Stimulated activated CD4-positive, alpha-beta T cell treated with anti-CD3 and anti-CD28 coated beads, Interleukin-2, amount 100 ng/mL, for 4 hours (primary cell): ENCODE measurements around the gene ITGA11.

Experiments used
- DNase-seq: peaks from one replicate; pipeline ENCODE4 v3.0.0-alpha.2; 2020; ENCODE audit warnings: low read depth

The ITGA11 gene

GRCh38 chr15:68431792-68432401 lies at the start of gene ITGA11:
Gene ITGA11 (minus strand): TSS chr15:68432163. CDS start chr15:68432066, 97 bp downstream.
- no peak for DNase-seq

- DNase-seq = no peak
These were observed 49.4 kb upstream of the ITGA11 start for GRCh38 chr15:68481321-68481720.

- no peak for DNase-seq
These were observed 48.3 kb upstream of the ITGA11 start for GRCh38 chr15:68480296-68480695.

GRCh38 chr15:68479870-68480269 lies 47.9 kb upstream of the ITGA11 start:
- DNase-seq = no peak

GRCh38 chr15:68479406-68479805 lies 47.4 kb upstream of the ITGA11 start:
- DNase-seq = no peak

- DNase-seq = no peak
These were observed 46.9 kb upstream of the ITGA11 start for GRCh38 chr15:68478853-68479252.

GRCh38 chr15:68475449-68475848 lies 43.5 kb upstream of the ITGA11 start:
- DNase-seq = no peak

- no peak for DNase-seq
These were observed 39.6 kb upstream of the ITGA11 start for GRCh38 chr15:68471541-68471940.

GRCh38 chr15:68470976-68471375 lies 39.0 kb upstream of the ITGA11 start:
- no peak for DNase-seq

- DNase-seq = no peak
These were observed 38.2 kb upstream of the ITGA11 start for GRCh38 chr15:68470049-68470742.

- DNase-seq = no peak
These were observed 37.4 kb upstream of the ITGA11 start for GRCh38 chr15:68469162-68470048.

- no peak for DNase-seq
These were observed 34.9 kb upstream of the ITGA11 start for GRCh38 chr15:68466876-68467275.

GRCh38 chr15:68465861-68466560 lies 34.0 kb upstream of the ITGA11 start:
- DNase-seq = no peak

- DNase-seq = no peak
These were observed 32.6 kb upstream of the ITGA11 start for GRCh38 chr15:68464448-68465090.

GRCh38 chr15:68463996-68464395 lies 32.0 kb upstream of the ITGA11 start:
- DNase-seq = no peak

GRCh38 chr15:68463444-68463843 lies 31.5 kb upstream of the ITGA11 start:
- DNase-seq = no peak

GRCh38 chr15:68460166-68460565 lies 28.2 kb upstream of the ITGA11 start:
- no peak for DNase-seq

GRCh38 chr15:68450192-68450591 lies 18.2 kb upstream of the ITGA11 start:
- DNase-seq = no peak

- no peak for DNase-seq
These were observed 17.4 kb upstream of the ITGA11 start for GRCh38 chr15:68449389-68449788.

GRCh38 chr15:68447976-68448755 lies 16.2 kb upstream of the ITGA11 start:
- no peak for DNase-seq

- no peak for DNase-seq
These were observed 15.2 kb upstream of the ITGA11 start for GRCh38 chr15:68447209-68447608.
